PC-3 (cell line): ENCODE measurements around the gene EIF4B. TPM values are rescaled to one million over a fixed set of nuclear protein-coding genes. Genes with fewer than 3 reads are reported as not detected.

ENCODE experiments used
- ATAC-seq: fragments of 200-7000 bp; cut with Tn5 transposase; 2 replicates; pipeline ENCODE4 v1.9.1; 2020; ENCODE audit warnings: mild to moderate bottlenecking, moderate library complexity
- BruUV-seq: library from RNA; stranded (reverse); fragments of 400-500 nt; replicated peaks from 2 replicates; lab custom pipeline; 2021; lab: Mats Ljungman, UMichigan
- CTCF ChIA-PET: fragments of 300-600 bp; sonication (Branson Sonifier 250); formaldehyde crosslinking; loops from one replicate; lab custom pipeline; 2022; ENCODE audit warnings: antibody characterized with exemption; lab: Charles Lee
- POLR2A ChIA-PET: fragments of 300-600 bp; sonication (Branson Sonifier 250); formaldehyde crosslinking; loops from one replicate; lab custom pipeline; 2022; ENCODE audit warnings: antibody characterized with exemption; ENCODE audit not compliant: unreplicated experiment; lab: Charles Lee
- DNase-seq: peaks from one replicate; pipeline ENCODE4 v3.0.0-alpha.2; 2015
- H2AFZ ChIP-seq: fragments of 300-600 bp; sonication (generic); 2 replicates; pipeline ENCODE4 v1.6.0; 2016; ENCODE audit warnings: antibody characterized with exemption, low read length
- H3F3A ChIP-seq: fragments of 300-600 bp; sonication (generic); one replicate; pipeline ENCODE4 v1.6.0; 2017; ENCODE audit warnings: antibody characterized with exemption, low read length, control low read depth, mild to moderate bottlenecking; ENCODE audit not compliant: unreplicated experiment
- H3K27ac ChIP-seq: fragments of 300-600 bp; sonication (generic); 2 replicates; pipeline ENCODE4 v1.5.1; 2016; ENCODE audit warnings: mild to moderate bottlenecking, low read length
- H3K27me3 ChIP-seq: fragments of 300-600 bp; sonication (generic); 2 replicates; pipeline ENCODE4 v1.6.1; 2016; ENCODE audit warnings: low read length, mixed read lengths
- H3K36me3 ChIP-seq: fragments of 300-600 bp; sonication (generic); 2 replicates; pipeline ENCODE4 v1.6.1; 2016; ENCODE audit warnings: low read depth, mixed run types, low read length, mixed read lengths
- H3K4me1 ChIP-seq: fragments of 300-600 bp; sonication (generic); 2 replicates; pipeline ENCODE4 v1.5.1; 2016; ENCODE audit warnings: low read length; ENCODE audit not compliant: insufficient read depth
- H3K4me2 ChIP-seq: fragments of 300-600 bp; sonication (generic); 2 replicates; pipeline ENCODE4 v1.6.0; 2016; ENCODE audit warnings: low read length
- H3K4me3 ChIP-seq: fragments of 300-600 bp; sonication (generic); 2 replicates; pipeline ENCODE4 v1.5.1; 2016; ENCODE audit warnings: mild to moderate bottlenecking, low read length, mixed read lengths
- H3K79me2 ChIP-seq: fragments of 300-600 bp; sonication (generic); 2 replicates; pipeline ENCODE4 v1.6.1; 2017; ENCODE audit warnings: low read length, mixed read lengths
- H3K9ac ChIP-seq: fragments of 300-600 bp; sonication (generic); 2 replicates; pipeline ENCODE4 v1.6.0; 2016; ENCODE audit warnings: mild to moderate bottlenecking, low read length
- H3K9me2 ChIP-seq: fragments of 300-600 bp; sonication (generic); replicated peaks from 2 replicates; pipeline ENCODE4 v1.6.1; 2016; ENCODE audit warnings: mixed run types, low read length, mixed read lengths
- H3K9me3 ChIP-seq: fragments of 300-600 bp; sonication (generic); 2 replicates; pipeline ENCODE4 v1.6.1; 2016; ENCODE audit warnings: low read length, mixed read lengths
- H4K20me1 ChIP-seq: fragments of 300-600 bp; sonication (generic); 2 replicates; pipeline ENCODE4 v1.6.1; 2016; ENCODE audit warnings: low read length, mixed read lengths
- CTCF ChIP-seq: fragments of 300-600 bp; sonication (generic); conservative IDR thresholded peaks from 2 replicates; pipeline ENCODE4 v1.5.1; 2017; ENCODE audit warnings: antibody characterized with exemption, low read depth, mild to moderate bottlenecking, low read length
- EZH2 ChIP-seq: fragments of 300-600 bp; sonication (generic); IDR thresholded peaks from one replicate; pipeline ENCODE4 v1.6.1; 2017; ENCODE audit warnings: antibody characterized with exemption, mild to moderate bottlenecking, low read length; ENCODE audit not compliant: unreplicated experiment
- EZH2phosphoT487 ChIP-seq: fragments of 300-600 bp; sonication (generic); IDR thresholded peaks from 2 replicates; pipeline ENCODE4 v1.6.1; 2018; ENCODE audit warnings: mild to moderate bottlenecking, antibody characterized with exemption, low read length, borderline replicate concordance
- intact Hi-C: fragments of 100-400 bp; cut with micrococcal nuclease; formaldehyde crosslinking; loops from 2 replicates; pipeline ENCODE4 v1.9.0; 2023
- total RNA-seq: library from RNA; depleted of rRNA; stranded (reverse); fragments of >200 nt; gene quantifications from 2 replicates; pipeline ENCODE4 v1.2.3, GENCODE V29; 2014

EIF4B gene
- total RNA-seq, 1 experiment from 2014 or later = 424 TPM

- Histone ChIP-seq H3K9ac (no peak overlapping the region), H3K4me1 (peaks cover 26% of the 10 kb centered on the region), H3K9me2 (no peaks in the 10 kb centered on the region), H4K20me1 (no peaks in the 10 kb centered on the region), H2AFZ (peak overlapping the region; percentile 31; the same call in 1 of the 2 replicates), H3K27ac (no peak overlapping the region), H3F3A (no peaks in the 10 kb centered on the region), H3K4me2 (peak overlapping the region; percentile 49), H3K27me3 (no peaks in the 10 kb centered on the region), H3K9me3 (no peaks in the 10 kb centered on the region), H3K36me3 (peaks cover 4% of the 10 kb centered on the region; the same call in 1 of the 2 replicates), H3K79me2 (no peaks in the 10 kb centered on the region), H3K4me3 (no peak overlapping the region)
- DNase-seq (peak; percentile 81), ATAC-seq (peak; percentile 53)
- TF ChIP-seq CTCF (peak; percentile 89), EZH2phosphoT487 (no peak), EZH2 (no peak)
- no TSS peak for BruUV-seq
- ChIA-PET POLR2A (interaction anchor here (0.5 to 1.3 kb wide), 3 partner anchors 13 to 42 kb away, joined by 3 to 5 read pairs (median 4); partner anchors contain the start of gene SPRYD3), CTCF (interaction anchor here (0.6 to 2.1 kb wide), 11 partner anchors 12 to 107 kb away, joined by 3 to 37 read pairs (median 5); partner anchors contain the start of genes EIF4B, SOAT2, SPRYD3 and TNS2)
- intact Hi-C loops = loop anchor here (1.0 to 10.0 kb wide), 2 partner anchors 33 to 109 kb away; no protein-coding TSS in a partner anchor
Observed at GRCh38 chr12:53065975-53066931, 60.0 kb downstream of the EIF4B start.

GRCh38 chr12:53067074-53067992 lies 61.1 kb downstream of the EIF4B start:
- no peaks in the 10 kb centered on the region for H4K20me1 ChIP-seq
- H3K9me3 ChIP-seq = no peaks in the 10 kb centered on the region
- TF ChIP-seq EZH2 = no peak
- TF ChIP-seq CTCF = no peak
- TF ChIP-seq EZH2phosphoT487 = no peak
- H3K9ac ChIP-seq = no peak overlapping the region
- peaks cover 4% of the 10 kb centered on the region; the same call in 1 of the 2 replicates for H3K36me3 ChIP-seq
- DNase-seq = no peak
- H3K9me2 ChIP-seq = no peaks in the 10 kb centered on the region
- H3K4me1 ChIP-seq = peaks cover 17% of the 10 kb centered on the region
- H3K27ac ChIP-seq = no peak overlapping the region
- intact Hi-C loops = loop anchor here (10.0 kb wide), 1 partner anchor 107 kb away; no protein-coding TSS in a partner anchor
- H3K4me3 ChIP-seq = no peak overlapping the region
- no peaks in the 10 kb centered on the region for H3K27me3 ChIP-seq
- no peaks in the 10 kb centered on the region for H3F3A ChIP-seq
- H2AFZ ChIP-seq = no peak overlapping the region
- H3K79me2 ChIP-seq = no peaks in the 10 kb centered on the region
- BruUV-seq = no TSS peak
- no peak for ATAC-seq
- POLR2A ChIA-PET = no interaction called here
- CTCF ChIA-PET = interaction anchor here (2.1 kb wide), 1 partner anchor 32 kb away, joined by 37 read pairs; no protein-coding TSS in a partner anchor
- H3K4me2 ChIP-seq = no peak overlapping the region
